Measurements from ENCODE around the gene IPO9. TPM values are rescaled to one million over a fixed set of nuclear protein-coding genes. Genes with fewer than 3 reads are reported as not detected.
A peak's percentile ranks its signal among the peaks of the same experiment; 100 is the strongest.

Gene IPO9
- polyA plus RNA-seq, 1 experiment, result 55.5 TPM

DNA sequence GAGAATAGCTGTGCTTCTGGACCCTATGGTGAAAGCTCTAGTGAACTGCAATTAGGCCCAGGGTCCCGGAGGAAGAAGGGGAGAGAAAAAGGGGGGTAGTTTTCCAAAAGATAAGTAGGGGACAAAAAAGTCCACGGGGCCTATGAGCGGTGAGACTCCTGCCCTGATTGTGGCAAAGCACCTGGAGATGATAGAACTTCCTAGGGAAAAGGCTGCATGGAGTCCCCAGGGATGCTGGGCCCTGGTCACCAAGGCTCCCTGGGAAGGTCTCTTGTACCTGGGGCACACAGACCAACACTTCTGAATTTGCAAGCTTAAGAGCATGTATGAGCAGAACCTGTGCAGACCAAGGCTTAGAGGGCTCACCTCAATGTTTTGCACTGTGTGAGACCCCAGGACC lies 54.3 kb downstream of the IPO9 start:
- no peak for TF ChIP-seq CTCF (IDR thresholded peaks at IDR 0.05; ENCODE audit: low read depth, low read length)
- Histone ChIP-seq H3K27me3 (ENCODE audit: control insufficient read depth, insufficient read depth, low read length) (no peaks in the 10 kb centered on the region), H3K9me3 (ENCODE audit: control insufficient read depth, insufficient read depth, low read length) (no peaks in the 10 kb centered on the region; the same call in 1 of the 2 replicates), H3K4me3 (ENCODE audit: low read depth, low read length) (no peak overlapping the region), H3K27ac (ENCODE audit: low read depth, low read length) (peak overlapping the region; percentile 49)
- CTCF ChIA-PET, result interaction anchor here (0.6 to 8.4 kb wide), 4 partner anchors 12 to 344 kb away, joined by 4 to 61 read pairs (median 18); partner anchors contain the start of gene NAV1
- POLR2A ChIA-PET, result interaction anchor here (1.8 kb wide), 1 partner anchor 12 kb away, joined by 12 read pairs; no protein-coding TSS in a partner anchor
- DNase-seq (ENCODE audit: low read depth, low spot score), result no peak

- POLR2A ChIA-PET, result interaction anchor here (1.8 kb wide), 1 partner anchor 12 kb away, joined by 12 read pairs; no protein-coding TSS in a partner anchor
- DNase-seq (ENCODE audit: low read depth, low spot score), result no peak
- Histone ChIP-seq H3K9me3 (ENCODE audit: control insufficient read depth, insufficient read depth, low read length) (no peaks in the 10 kb centered on the region; the same call in 1 of the 2 replicates), H3K27me3 (ENCODE audit: control insufficient read depth, insufficient read depth, low read length) (no peaks in the 10 kb centered on the region), H3K4me3 (ENCODE audit: low read depth, low read length) (no peak overlapping the region), H3K27ac (ENCODE audit: low read depth, low read length) (no peak overlapping the region)
- no peak for TF ChIP-seq CTCF (IDR thresholded peaks at IDR 0.05; ENCODE audit: low read depth, low read length)
- CTCF ChIA-PET, result interaction anchor here (0.9 to 8.4 kb wide), 3 partner anchors 11 to 116 kb away, joined by 3 to 61 read pairs (median 4); no protein-coding TSS in a partner anchor
Measured at GRCh38 chr1:201883786-201884185, 54.8 kb downstream of the IPO9 start.

DNA sequence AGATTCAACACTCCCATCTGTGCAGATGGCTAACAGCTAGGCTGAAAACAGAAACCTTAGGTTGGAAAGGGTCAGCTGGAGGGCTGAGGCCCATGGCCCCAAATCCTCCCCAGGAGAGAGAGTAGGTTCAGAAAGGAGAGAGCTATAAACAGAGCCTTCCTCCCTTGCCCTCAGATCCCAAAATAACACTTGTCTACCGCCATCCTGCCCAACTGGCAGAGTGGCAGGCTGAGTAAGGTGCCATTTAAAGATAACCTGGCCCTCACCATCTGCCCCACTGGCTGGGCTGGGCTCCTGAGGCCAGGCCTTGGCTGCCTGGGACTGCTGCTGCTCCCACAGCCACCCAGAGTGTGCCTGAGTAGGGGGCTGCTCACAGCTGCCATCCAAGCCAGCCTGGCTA lies 55.5 kb downstream of the IPO9 start:
- Histone ChIP-seq H3K27ac (ENCODE audit: low read depth, low read length) (no peak overlapping the region), H3K4me3 (ENCODE audit: low read depth, low read length) (no peak overlapping the region), H3K27me3 (ENCODE audit: control insufficient read depth, insufficient read depth, low read length) (no peaks in the 10 kb centered on the region), H3K9me3 (ENCODE audit: control insufficient read depth, insufficient read depth, low read length) (no peaks in the 10 kb centered on the region; the same call in 1 of the 2 replicates)
- no peak for DNase-seq (ENCODE audit: low read depth, low spot score)
- ChIA-PET POLR2A (interaction anchor here (1.8 kb wide), 1 partner anchor 11 kb away, joined by 12 read pairs; no protein-coding TSS in a partner anchor), CTCF (interaction anchor here (0.9 to 8.4 kb wide), 2 partner anchors 11 to 88 kb away, joined by 3 to 61 read pairs; no protein-coding TSS in a partner anchor)
- TF ChIP-seq CTCF (IDR thresholded peaks at IDR 0.05; ENCODE audit: low read depth, low read length), result no peak

DNA sequence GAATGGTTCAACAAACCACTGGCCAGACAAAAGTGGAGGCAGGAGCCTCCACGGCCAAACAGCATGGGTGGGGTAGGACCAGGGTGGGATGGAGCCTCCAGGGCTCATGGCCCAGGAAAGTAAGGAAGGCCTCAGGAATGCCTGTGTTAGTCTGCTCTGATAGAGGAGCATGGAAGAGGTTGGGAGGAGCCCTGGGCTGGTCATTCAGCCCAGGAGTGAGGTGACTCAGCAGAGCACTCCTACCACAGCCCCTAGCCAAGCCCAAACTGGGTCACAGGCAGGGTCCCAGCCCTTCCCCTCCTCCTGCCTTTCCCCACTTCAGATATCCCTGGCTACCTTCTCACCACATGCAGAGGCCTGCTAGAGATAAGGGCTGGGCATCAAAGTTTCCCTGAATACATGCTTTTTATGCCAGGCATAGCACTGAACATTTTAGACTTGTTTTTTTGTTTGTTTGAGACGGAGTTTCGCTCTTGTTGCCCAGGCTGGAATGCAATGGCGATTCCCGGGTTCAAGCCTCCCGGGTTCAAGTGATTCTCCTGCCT lies 56.6 kb downstream of the IPO9 start:
- POLR2A ChIA-PET, result no interaction called here
- DNase-seq (ENCODE audit: low read depth, low spot score), result no peak
- TF ChIP-seq CTCF (IDR thresholded peaks at IDR 0.05; ENCODE audit: low read depth, low read length), result no peak
- CTCF ChIA-PET, result interaction anchor here (0.7 to 8.4 kb wide), 3 partner anchors 11 to 87 kb away, joined by 4 to 61 read pairs (median 17); no protein-coding TSS in a partner anchor
- Histone ChIP-seq H3K4me3 (ENCODE audit: low read depth, low read length) (no peak overlapping the region), H3K27ac (ENCODE audit: low read depth, low read length) (no peak overlapping the region), H3K27me3 (ENCODE audit: control insufficient read depth, insufficient read depth, low read length) (no peaks in the 10 kb centered on the region), H3K9me3 (ENCODE audit: control insufficient read depth, insufficient read depth, low read length) (no peaks in the 10 kb centered on the region; the same call in 1 of the 2 replicates)

Data from AG04450 (cell line).